Caco-2 (cell line): ENCODE data around the gene OR2C3. TPM values are rescaled to one million over a fixed set of nuclear protein-coding genes. Genes with fewer than 3 reads are reported as not detected.

Experiments used
- BruUV-seq: library from RNA; stranded (reverse); fragments of 400-500 nt; replicated peaks from 2 replicates; lab custom pipeline; 2021; lab: Mats Ljungman, UMichigan
- CTCF ChIA-PET: fragments of 300-600 bp; sonication (Branson Sonifier 250); formaldehyde crosslinking; loops from one replicate; lab custom pipeline; 2022; ENCODE audit warnings: antibody characterized with exemption; lab: Charles Lee
- POLR2A ChIA-PET: fragments of 300-600 bp; sonication (Branson Sonifier 250); formaldehyde crosslinking; loops from one replicate; lab custom pipeline; 2022; ENCODE audit warnings: antibody characterized with exemption; lab: Charles Lee
- DNase-seq, 2 experiments: peaks; one replicate each; pipeline versions ENCODE4 v3.0.0 to v3.0.0-alpha.2; 2020 to 2022
- H3K27me3 ChIP-seq: replicated peaks from 2 replicates; pipeline ENCODE4 v1.6.0; 2011; ENCODE audit warnings: low read length; ENCODE audit not compliant: control insufficient read depth, insufficient read depth
- H3K36me3 ChIP-seq: 2 replicates; pipeline ENCODE4 v1.5.1; 2011; ENCODE audit warnings: low read length; ENCODE audit not compliant: control insufficient read depth, insufficient read depth
- H3K4me1 ChIP-seq: fragments of 250-450 bp; sonication (Bioruptor Pico); 2 replicates; pipeline ENCODE4 v1.5.1; 2020; ENCODE audit warnings: mild to moderate bottlenecking
- H3K4me3 ChIP-seq: 2 replicates; pipeline ENCODE4 v1.5.1; 2011; ENCODE audit warnings: low read depth, mild to moderate bottlenecking, control low read depth, low read length
- H3K9me3 ChIP-seq: fragments of 250-450 bp; sonication (Bioruptor Pico); 2 replicates; pipeline ENCODE4 v1.5.1; 2020; ENCODE audit warnings: mild to moderate bottlenecking, moderate library complexity
- H3K27ac Mint-ChIP-seq: one replicate; pipeline ENCODE4 v1.8.0; 2022; ENCODE audit warnings: mixed read lengths; ENCODE audit not compliant: unreplicated experiment
- H3K27me3 Mint-ChIP-seq: one replicate; pipeline ENCODE4 v1.8.0; 2022; ENCODE audit warnings: mixed read lengths; ENCODE audit not compliant: insufficient read depth, unreplicated experiment
- H3K36me3 Mint-ChIP-seq: one replicate; pipeline ENCODE4 v1.8.0; 2022; ENCODE audit warnings: mild to moderate bottlenecking, mixed read lengths; ENCODE audit not compliant: insufficient read depth, unreplicated experiment
- H3K4me1 Mint-ChIP-seq: one replicate; pipeline ENCODE4 v1.8.0; 2022; ENCODE audit warnings: low read depth, mixed read lengths; ENCODE audit not compliant: unreplicated experiment
- H3K4me3 Mint-ChIP-seq: one replicate; pipeline ENCODE4 v1.8.0; 2022; ENCODE audit warnings: mild to moderate bottlenecking, moderate library complexity, mixed read lengths; ENCODE audit not compliant: unreplicated experiment
- H3K9me3 Mint-ChIP-seq: one replicate; pipeline ENCODE4 v1.8.0; 2022; ENCODE audit warnings: mixed read lengths; ENCODE audit not compliant: unreplicated experiment
- CTCF ChIP-seq, 2 experiments: fragments of 200-600 bp in 1 of 2; IDR thresholded peaks; 1 replicate in 1 of 2; 2 replicates in 1 of 2; pipeline versions ENCODE4 v1.5.1 to v1.8.0; 2011 to 2022; ENCODE audit warnings: antibody characterized with exemption in 1 of 2, control low read depth in 1 of 2, inconsistent platforms in 1 of 2, low read depth in 1 of 2, low read length in 1 of 2, mild to moderate bottlenecking in 1 of 2, moderate library complexity in 1 of 2; ENCODE audit not compliant: insufficient read depth in 1 of 2, severe bottlenecking in 1 of 2, unreplicated experiment in 1 of 2
- intact Hi-C: fragments of 100-400 bp; cut with micrococcal nuclease; formaldehyde crosslinking; loops from one replicate; pipeline ENCODE4 v1.10.0; 2022; ENCODE audit not compliant: unreplicated experiment
- total RNA-seq: library from RNA; stranded (reverse); gene quantifications from 2 replicates; pipeline ENCODE4 v1.2.3, GENCODE V29; 2022

OR2C3 gene
- total RNA-seq, 1 experiment from 2014 or later: not detected

DNA sequence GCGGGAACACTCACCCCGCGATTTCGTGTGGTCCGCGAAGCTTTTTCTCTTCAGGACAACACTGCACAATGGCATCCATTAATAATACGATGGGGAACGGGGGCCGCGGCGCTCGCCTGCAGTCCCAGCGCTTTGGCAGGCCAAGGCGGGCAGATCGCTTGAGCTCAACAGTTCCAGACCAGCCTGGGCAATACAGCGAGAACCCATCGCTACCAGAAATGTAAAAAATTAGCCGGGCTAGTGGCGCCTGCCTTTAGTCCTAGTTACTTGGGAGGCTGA, 17.7 kb downstream of the OR2C3 start:
- no peaks in the 10 kb centered on the region for H3K27me3 Mint-ChIP-seq
- no peak for DNase-seq
- ChIA-PET CTCF (interaction anchor here (0.6 kb wide), 1 partner anchor 84 kb away, joined by 3 read pairs; no protein-coding TSS in a partner anchor), POLR2A (no interaction called here)
- H3K4me1 ChIP-seq: no peaks in the 10 kb centered on the region
- no peak overlapping the region for H3K4me3 Mint-ChIP-seq
- no peaks in the 10 kb centered on the region for H3K36me3 ChIP-seq
- H3K9me3 ChIP-seq: no peaks in the 10 kb centered on the region
- H3K4me1 Mint-ChIP-seq: no peaks in the 10 kb centered on the region
- H3K27me3 ChIP-seq: no peaks in the 10 kb centered on the region
- no TSS peak for BruUV-seq
- no peak overlapping the region for H3K4me3 ChIP-seq
- H3K27ac Mint-ChIP-seq: no peak overlapping the region
- no peak for TF ChIP-seq CTCF (IDR thresholded peaks at IDR 0.05; ENCODE audit: insufficient read depth in 1 of 2, low read depth in 1 of 2, low read length in 1 of 2, severe bottlenecking in 1 of 2, unreplicated experiment in 1 of 2)
- intact Hi-C loops: no loop called here
- no peaks in the 10 kb centered on the region for H3K9me3 Mint-ChIP-seq
- H3K36me3 Mint-ChIP-seq: no peaks in the 10 kb centered on the region

DNA sequence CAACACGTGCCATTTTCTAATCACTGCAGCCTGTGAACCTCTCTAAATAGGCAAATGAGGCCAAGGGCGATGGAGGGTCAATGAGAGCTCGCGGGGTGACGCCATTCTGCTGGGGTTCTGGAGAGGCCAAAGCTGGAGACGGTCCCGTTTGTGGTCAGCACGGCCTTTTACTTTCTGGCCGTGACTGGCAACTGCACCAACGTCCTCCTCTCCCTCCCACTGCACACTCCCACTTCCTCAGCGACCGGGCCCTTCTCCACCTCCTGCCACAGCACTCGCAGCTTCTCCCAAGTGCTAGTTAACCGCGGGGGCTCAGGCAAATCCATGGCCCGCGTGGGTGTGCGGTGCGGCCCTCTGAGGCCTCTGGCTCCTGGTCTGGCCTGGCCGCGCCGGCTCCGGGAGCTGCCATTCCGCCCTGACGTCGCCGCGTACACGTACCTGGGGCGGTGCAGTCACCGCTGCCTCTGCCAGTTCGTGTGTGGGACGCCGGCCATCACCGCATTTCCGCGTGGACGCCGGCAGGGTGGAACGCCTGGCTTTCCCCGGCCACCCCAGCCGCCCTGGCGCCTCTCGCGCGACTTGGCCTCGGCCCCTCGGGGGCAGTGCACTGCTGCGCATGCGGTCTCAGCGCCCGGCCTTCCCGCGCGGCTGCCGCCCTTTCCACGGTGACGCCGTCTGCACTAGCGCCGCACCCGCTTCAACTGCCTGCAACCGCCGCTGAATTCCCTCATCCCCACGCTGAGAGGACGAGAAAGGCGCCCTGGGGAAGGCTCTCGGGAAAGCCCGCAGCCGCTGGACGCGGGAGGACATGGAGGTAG, 18.2 kb downstream of the OR2C3 start:
- Histone ChIP-seq H3K9me3 (no peaks in the 10 kb centered on the region), H3K27me3 (no peaks in the 10 kb centered on the region), H3K4me1 (no peaks in the 10 kb centered on the region), H3K4me3 (no peak overlapping the region), H3K36me3 (no peaks in the 10 kb centered on the region)
- H3K27me3 Mint-ChIP-seq: no peaks in the 10 kb centered on the region
- no peak overlapping the region for H3K4me3 Mint-ChIP-seq
- no peak for DNase-seq
- H3K4me1 Mint-ChIP-seq: no peaks in the 10 kb centered on the region
- TF ChIP-seq CTCF (IDR thresholded peaks at IDR 0.05; ENCODE audit: insufficient read depth in 1 of 2, low read depth in 1 of 2, low read length in 1 of 2, severe bottlenecking in 1 of 2, unreplicated experiment in 1 of 2): no peak
- H3K36me3 Mint-ChIP-seq: no peaks in the 10 kb centered on the region
- no peaks in the 10 kb centered on the region for H3K9me3 Mint-ChIP-seq
- no TSS peak for BruUV-seq
- intact Hi-C loops: no loop called here
- CTCF ChIA-PET: interaction anchor here (0.6 kb wide), 1 partner anchor 84 kb away, joined by 3 read pairs; no protein-coding TSS in a partner anchor
- POLR2A ChIA-PET: no interaction called here
- H3K27ac Mint-ChIP-seq: no peak overlapping the region

GRCh38 chr1:247506831-247507230, 29.4 kb downstream of the OR2C3 start:
- no peak for TF ChIP-seq CTCF (IDR thresholded peaks at IDR 0.05; ENCODE audit: insufficient read depth in 1 of 2, low read depth in 1 of 2, low read length in 1 of 2, severe bottlenecking in 1 of 2, unreplicated experiment in 1 of 2)
- peaks cover 2% of the 10 kb centered on the region for H3K9me3 Mint-ChIP-seq
- H3K36me3 Mint-ChIP-seq: no peaks in the 10 kb centered on the region
- H3K27ac Mint-ChIP-seq: no peak overlapping the region
- POLR2A ChIA-PET: no interaction called here
- Histone ChIP-seq H3K9me3 (no peaks in the 10 kb centered on the region), H3K27me3 (no peaks in the 10 kb centered on the region), H3K4me1 (no peaks in the 10 kb centered on the region), H3K36me3 (no peaks in the 10 kb centered on the region), H3K4me3 (no peak overlapping the region)
- CTCF ChIA-PET: no interaction called here
- peaks cover 6% of the 10 kb centered on the region for H3K27me3 Mint-ChIP-seq
- H3K4me1 Mint-ChIP-seq: no peaks in the 10 kb centered on the region
- intact Hi-C loops: no loop called here
- no TSS peak for BruUV-seq
- H3K4me3 Mint-ChIP-seq: no peak overlapping the region
- no peak for DNase-seq
